KOPT-K1 (cell line): Measurements from ENCODE around the gene RASL12.
"Not testable (repeated sequence)": the region's sequence is repeated elsewhere in the genome, so short reads cannot be mapped to it uniquely, and the experiment has no call there.

Experiments
- H3K27ac ChIP-seq: fragments of 200-600 bp; sonication (generic); 2 replicates; pipeline ENCODE4 v1.5.1; 2016; ENCODE audit warnings: antibody characterized with exemption, mild to moderate bottlenecking, low read depth, low read length; ENCODE audit not compliant: poor library complexity, severe bottlenecking
- H3K36me3 ChIP-seq: fragments of 200-600 bp; sonication (generic); 2 replicates; pipeline ENCODE4 v1.5.1; 2017; ENCODE audit warnings: antibody characterized with exemption, mild to moderate bottlenecking, low read length, moderate library complexity; ENCODE audit not compliant: insufficient read depth
- H3K9me3 ChIP-seq: fragments of 200-600 bp; sonication (generic); 2 replicates; pipeline ENCODE4 v1.5.1; 2017; ENCODE audit warnings: antibody characterized with exemption, low read length, mild to moderate bottlenecking; ENCODE audit not compliant: insufficient read depth, poor library complexity, severe bottlenecking

The RASL12 gene

DNA sequence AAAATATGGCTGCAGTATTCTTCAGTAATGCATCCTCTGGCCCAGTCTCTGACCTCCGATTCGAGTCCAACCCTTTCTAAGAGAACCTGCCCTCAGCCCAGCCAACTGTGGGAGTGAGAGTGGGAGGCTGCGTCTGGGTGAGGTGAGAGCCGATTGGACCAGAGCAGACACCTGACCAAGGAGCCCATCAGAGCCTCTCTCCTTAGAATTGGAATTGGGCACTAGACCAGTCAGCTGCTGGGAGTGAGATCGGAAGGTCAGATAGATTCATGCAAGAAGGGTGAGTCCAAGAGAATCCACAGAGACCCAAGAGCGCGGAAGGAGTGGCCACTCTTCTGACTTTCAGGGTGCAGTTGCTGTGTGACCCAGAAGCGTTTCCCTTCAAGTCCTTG, 10.2 kb downstream of the RASL12 start:
- H3K27ac ChIP-seq, result no peak overlapping the region
- H3K36me3 ChIP-seq, result no peaks in the 10 kb centered on the region
- H3K9me3 ChIP-seq, result no peaks in the 10 kb centered on the region

DNA sequence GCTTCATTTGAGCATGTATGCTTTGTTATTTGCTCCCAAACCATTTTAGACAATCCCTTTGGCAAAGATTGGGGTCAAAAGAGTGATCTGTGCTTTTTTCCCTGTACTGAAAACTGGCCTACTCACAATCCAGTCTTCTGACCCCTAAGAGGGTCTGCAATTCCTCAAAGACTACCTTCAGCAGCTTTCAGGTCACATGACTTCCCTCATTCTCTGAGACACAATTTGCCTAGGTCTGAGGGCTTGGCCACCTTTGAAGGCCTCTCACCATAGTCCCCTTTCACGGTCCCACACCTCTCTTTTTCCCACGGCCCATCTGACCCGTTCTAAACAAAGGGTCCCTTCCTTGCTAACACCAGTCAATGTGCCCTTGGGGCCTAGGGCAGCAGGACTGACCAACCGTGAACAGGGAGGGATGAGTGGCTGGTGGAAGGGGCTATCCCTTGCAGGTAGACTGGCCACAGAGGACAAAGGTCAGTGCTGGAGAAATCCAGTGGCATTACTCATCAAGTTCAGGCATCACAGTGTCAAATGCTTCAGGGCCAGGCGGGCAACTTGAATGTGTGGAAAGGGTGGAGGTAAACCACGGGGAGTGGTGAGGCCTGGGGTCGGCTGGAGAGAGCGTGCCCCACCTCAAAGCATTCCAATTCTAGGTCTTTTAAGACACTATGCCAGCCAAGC, 10.8 kb downstream of the RASL12 start:
- H3K36me3 ChIP-seq, result no peaks in the 10 kb centered on the region
- no peak overlapping the region for H3K27ac ChIP-seq
- no peaks in the 10 kb centered on the region for H3K9me3 ChIP-seq

DNA sequence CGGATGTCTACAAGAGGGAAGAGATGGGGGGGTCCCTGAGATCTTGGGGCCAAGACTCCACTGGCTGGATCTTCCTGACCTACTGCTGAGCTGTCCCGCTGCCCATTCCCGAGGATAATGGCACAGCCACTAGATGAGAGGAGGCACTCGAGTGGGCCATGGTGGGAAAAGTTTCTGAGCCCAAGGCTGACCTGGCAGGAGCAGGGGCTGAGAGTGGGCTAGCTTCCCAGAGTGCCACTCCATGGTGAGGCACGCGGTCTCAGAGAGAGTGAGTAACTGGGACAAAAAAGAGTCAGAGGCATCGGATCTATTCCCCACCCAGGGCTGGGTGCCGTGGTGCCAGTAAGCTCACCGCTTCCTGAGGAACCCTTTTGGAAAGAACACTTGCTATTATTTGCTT, 11.7 kb downstream of the RASL12 start:
- Histone ChIP-seq H3K27ac (peak overlapping the region; percentile 40), H3K9me3 (no peaks in the 10 kb centered on the region), H3K36me3 (no peaks in the 10 kb centered on the region)

DNA sequence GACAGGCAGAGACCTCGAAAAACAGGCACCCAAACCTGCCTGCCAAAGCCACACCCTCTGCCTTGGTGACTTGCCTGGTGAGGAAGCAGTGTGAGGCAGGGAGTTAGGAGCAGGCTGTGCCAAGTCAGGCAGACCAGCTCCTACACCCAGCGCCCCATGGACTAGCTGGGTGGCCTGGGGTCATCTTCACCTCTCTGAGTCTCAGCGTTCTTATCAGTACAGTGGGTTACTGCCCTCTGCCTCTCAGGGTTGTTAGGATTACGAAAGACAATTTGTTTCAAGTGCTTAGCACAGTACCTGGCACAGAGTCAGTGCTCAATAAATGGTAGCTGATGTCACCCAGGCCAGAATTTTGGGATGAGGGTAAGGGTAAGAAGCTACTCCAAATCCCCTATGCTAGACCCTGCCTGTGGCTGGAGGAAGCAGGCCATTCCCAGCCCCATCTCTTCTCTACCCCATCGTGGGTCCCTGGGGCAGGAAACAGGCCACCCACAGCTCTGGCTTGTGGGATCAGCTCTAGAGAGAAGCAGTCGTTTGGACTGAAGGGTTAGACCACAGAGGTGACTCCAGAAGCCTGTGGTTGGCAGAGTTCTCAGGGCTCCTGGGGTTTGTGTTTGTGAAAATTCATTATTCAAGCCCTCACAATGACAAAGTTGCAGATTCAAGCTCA, 12.5 kb downstream of the RASL12 start:
- H3K27ac ChIP-seq, result peak overlapping the region; percentile 40
- H3K36me3 ChIP-seq, result no peaks in the 10 kb centered on the region
- no peaks in the 10 kb centered on the region for H3K9me3 ChIP-seq

DNA sequence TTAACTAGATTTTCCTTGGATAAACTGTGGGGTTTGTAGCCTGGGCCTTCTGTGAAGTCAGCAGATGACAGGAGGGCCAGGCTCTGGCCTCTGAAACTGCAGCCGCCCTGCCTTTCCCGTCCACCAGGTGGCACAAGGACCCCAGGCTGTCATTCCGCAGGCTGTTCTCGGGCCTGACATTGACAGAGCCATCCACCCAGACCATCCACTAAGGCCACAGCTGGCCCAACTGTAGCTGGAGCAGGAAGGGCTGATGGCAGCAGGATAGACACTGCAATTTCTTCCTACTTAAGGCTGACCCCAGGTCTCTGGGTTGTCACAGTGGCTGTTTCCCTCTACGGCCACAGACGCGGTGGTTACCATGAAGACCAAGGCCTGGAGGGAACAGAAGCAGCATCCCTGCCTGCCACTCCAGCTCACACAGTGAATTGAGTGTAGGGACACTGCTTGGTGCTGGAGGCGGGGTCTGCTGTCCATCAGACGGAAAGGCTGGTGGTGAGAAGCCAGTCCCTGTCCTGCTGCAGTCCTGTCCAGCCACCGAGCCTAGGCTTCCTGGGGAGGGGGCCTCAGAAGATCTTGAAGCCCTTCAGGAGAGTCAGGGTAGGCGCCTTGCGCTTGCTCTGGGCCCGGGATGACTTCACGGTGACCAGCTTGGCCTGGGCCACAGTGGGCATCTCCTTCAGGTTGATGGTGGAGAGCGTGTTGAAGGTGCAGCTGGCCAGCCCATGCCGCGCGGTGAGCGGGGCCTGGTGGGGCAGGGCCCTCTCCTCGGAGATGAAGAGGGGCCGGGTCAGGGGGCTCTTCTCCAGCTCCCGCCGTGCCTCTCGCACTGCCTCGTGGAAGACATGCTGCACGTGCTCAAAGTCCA, 13.2 kb downstream of the RASL12 start:
- H3K9me3 ChIP-seq, result no peaks in the 10 kb centered on the region
- H3K27ac ChIP-seq, result peak overlapping the region; percentile 40
- H3K36me3 ChIP-seq, result no peaks in the 10 kb centered on the region

DNA sequence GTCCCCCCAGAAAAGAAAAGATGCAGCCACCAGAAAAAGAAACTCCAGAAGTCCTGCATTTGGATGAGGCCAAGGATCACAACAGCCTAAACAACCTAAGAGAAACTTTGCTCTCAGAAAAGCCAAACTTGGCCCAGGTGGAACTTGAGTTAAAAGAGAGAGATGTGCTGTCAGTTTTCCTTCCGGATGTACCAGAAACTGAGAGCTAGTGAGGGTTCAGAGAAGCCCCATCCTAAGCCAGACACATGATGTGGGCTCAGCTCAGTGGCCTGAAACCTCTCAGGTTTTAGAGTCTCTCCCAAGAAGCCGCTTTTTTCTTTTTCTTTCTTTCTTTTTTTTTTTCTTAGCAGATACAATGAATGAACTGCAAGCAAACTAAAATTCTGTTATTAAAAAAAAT, 14.8 kb downstream of the RASL12 start:
- Histone ChIP-seq H3K36me3 (no peaks in the 10 kb centered on the region), H3K9me3 (no peaks in the 10 kb centered on the region), H3K27ac (no peak overlapping the region)

DNA sequence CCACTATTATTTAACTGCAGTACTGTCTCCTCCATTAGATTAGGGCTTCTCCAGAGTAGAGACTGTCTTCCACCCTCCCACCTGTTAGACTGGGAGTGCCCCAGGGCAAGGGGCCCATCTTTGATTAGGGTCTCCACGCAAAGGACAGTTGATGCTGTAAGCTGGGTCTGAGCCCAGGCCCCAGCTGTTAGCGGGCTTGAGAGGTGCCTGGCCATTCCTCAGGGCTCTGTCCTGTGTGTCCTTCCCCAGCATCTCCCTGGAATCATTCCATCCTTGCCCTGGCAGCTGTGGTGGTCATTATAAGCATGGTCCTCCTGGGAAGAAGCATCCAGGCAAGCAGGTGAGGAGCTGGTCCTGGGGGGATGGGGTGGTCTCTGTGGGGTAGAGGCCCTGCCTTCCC, 16.5 kb downstream of the RASL12 start:
- no peak overlapping the region for H3K27ac ChIP-seq
- H3K36me3 ChIP-seq, result no peaks in the 10 kb centered on the region
- no peaks in the 10 kb centered on the region for H3K9me3 ChIP-seq

DNA sequence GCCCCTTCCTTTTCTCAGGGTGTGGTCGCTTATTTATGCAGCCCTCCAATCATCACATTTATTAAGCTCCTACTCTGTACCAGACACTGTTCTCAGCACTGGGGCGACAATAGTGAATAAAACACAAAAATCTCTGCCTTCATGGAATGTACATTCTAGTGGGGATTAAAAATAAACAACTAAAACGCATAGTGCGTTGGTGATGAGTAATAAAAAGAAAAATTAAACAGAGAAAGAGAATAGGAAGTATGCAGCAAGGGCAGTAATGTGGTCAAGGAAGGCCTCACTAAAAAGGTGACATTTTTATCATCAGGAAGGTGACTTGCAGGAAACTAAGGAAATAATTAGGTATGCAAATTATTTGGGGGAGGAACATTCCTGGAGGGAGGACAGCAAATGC, 17.5 kb downstream of the RASL12 start:
- no peaks in the 10 kb centered on the region for H3K9me3 ChIP-seq
- no peaks in the 10 kb centered on the region for H3K36me3 ChIP-seq
- no peak overlapping the region for H3K27ac ChIP-seq

DNA sequence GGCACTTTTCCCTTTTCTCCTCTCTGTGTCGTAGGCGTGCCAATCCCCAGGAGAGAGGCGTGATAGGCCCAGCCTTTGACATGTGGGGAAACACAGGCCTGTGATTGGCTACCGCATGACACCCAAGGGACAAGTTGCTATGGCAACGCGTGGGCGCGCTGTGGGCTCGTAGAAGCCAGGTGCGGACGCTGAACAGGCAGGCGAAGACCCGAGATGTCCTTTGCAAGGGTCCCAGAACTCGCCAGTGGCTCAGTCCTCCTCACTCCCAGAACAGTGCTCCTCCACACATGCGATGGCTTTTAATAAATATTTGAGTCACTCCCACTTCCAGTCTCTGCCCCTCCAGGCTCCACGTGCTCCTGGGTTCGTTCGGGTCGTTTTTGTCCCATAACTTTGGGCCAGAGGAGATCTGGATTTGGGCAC, 18.4 kb downstream of the RASL12 start:
- H3K9me3 ChIP-seq, result no peaks in the 10 kb centered on the region
- no peaks in the 10 kb centered on the region for H3K36me3 ChIP-seq
- no peak overlapping the region for H3K27ac ChIP-seq

DNA sequence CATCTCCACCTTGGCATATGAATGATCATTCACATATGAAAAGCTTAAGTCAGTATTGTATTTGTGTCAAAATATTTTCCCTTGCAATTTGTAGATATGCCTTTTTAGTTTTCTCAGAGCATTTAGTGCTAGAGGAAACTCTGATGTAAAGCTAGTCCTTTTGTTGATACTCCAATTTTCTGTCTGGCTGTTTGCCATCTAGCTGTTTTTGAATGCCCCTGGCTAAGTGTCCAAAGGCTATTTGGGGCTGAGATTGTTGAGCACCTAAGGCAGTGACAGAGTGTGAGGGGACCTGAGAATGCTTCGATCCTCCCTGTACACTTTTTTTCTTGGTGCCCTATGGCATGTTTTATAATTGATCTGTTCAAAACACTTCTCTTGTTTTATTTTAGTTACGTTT, 19.6 kb downstream of the RASL12 start:
- Histone ChIP-seq H3K9me3 (no peaks in the 10 kb centered on the region), H3K36me3 (no peaks in the 10 kb centered on the region), H3K27ac (no peak overlapping the region)

DNA sequence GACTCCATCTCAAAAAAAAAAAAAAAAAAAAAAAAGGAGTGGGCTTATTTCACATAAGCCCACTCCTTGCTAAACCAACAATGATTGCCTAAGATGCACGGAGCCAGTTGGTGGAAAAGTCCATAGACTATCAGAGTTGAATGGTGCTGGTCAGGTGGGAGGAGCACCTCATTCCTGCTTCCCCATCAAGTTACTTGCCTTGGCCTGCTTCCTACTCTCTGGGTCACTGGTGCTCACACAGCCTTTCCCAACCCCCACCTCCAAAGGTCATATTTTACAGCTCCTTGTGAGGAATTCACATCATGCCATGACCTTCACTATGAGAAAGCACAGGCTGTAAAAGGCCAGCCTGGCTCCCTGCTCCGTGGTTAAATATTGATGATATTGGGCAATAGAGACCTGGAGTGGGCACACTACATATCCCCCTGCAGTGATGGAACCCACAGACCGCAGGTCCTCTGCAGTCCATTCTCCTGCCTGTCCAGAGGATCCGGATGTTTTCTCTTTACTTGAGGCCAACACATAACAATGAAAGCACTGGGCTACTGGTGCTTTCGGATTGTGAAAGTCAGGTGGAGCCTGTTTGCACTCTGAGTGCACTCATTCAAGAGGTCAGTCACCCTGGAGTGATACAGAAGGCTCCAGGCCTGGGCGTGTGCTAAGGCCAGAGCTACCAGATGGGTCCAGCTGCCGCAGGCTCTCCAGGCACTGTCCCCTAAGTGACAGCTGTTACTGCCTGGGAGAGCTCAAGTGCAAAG, 22.9 kb downstream of the RASL12 start, which contains the start of gene SLC51B:
Gene SLC51B (plus strand): TSS at position 664 of the 758 bp plus-strand sequence. CDS start 4,618 bp downstream, outside the sequence.
- Histone ChIP-seq H3K27ac (no peak within 1 kb of the TSS), H3K9me3 (no peaks in the 10 kb centered on the region)

DNA sequence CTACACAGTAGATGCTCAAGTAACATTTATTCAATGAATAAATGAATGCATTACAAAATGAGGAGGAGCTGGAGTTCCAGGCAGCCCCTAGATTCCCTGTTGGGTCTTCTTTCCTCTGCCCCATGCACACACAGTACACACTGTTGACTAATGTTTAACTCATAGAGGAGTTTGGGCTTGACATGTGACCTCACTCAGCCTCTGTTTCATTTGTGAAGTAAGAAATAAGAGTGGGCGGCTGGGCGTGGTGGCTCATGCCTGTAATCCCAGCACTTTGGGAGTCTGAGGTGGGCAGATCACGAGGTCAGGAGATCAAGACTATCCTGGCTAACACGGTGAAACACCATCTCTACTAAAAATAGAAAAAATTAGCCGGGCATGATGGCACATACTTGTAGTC, 23.6 kb downstream of the RASL12 start:
- H3K36me3 ChIP-seq, H3K9me3 ChIP-seq, H3K27ac ChIP-seq: not testable (repeated sequence)

More for the DNA sequence above, 22.9 kb downstream of the RASL12 start, which contains the start of gene SLC51B:
- no peaks in the 10 kb centered on the region for H3K36me3 ChIP-seq

DNA sequence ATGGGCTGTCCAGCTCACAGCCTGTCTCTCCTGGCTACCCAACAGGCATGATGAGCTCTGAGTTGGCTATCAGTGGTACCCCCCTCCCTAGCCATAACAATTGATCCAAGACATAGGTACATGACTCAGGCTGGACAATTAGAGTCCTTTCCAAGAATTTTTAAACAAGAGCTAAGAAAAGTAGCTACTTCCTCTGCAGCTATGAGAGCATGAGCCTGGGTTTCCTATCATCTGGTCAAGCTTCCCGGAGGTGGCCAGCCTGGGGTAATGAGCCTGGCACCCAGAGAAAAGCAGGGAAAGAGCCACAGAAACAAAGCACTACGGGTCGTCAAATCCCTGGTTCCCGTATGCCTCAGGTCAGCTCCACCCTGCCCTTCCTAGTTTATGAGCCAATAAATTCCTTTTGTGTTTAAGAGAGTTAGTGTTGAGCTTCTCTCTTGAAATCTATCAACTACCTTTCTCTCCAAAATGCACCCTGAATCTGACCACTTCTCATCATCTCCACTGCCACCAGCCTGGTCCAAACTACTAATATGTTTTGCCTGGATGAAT, 24.9 kb downstream of the RASL12 start:
- H3K36me3 ChIP-seq, result no peaks in the 10 kb centered on the region
- no peaks in the 10 kb centered on the region for H3K9me3 ChIP-seq
- no peak overlapping the region for H3K27ac ChIP-seq

DNA sequence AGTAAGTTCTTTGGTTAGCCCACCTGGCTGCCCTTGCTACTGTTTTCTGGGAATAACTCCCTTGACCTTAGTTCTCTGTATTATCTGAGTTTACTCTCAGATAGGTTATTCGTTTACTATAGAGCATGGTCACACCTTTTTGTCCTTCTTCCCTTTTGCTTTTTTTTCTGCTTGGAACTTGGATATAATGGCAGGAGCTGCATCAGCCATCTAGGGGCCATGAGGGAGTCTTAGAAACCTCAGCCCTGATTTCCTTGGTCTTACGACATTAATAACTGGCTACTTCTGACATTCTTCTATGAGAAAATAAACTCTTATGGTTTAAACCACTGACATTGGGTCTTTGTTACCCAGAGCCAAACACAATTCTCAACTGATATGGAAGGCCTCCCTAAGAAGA, 26.0 kb downstream of the RASL12 start:
- Histone ChIP-seq H3K27ac (no peak overlapping the region), H3K9me3 (no peaks in the 10 kb centered on the region), H3K36me3 (no peaks in the 10 kb centered on the region)
